ENCODE results near the gene PPP1R2.

PPP1R2 gene

GRCh38 chr3:195565716-195566115 lies 22.6 kb upstream of the PPP1R2 start:
- DNase-seq: no peak

GRCh38 chr3:195563317-195563716 lies 20.2 kb upstream of the PPP1R2 start:
- DNase-seq: no peak

DNA sequence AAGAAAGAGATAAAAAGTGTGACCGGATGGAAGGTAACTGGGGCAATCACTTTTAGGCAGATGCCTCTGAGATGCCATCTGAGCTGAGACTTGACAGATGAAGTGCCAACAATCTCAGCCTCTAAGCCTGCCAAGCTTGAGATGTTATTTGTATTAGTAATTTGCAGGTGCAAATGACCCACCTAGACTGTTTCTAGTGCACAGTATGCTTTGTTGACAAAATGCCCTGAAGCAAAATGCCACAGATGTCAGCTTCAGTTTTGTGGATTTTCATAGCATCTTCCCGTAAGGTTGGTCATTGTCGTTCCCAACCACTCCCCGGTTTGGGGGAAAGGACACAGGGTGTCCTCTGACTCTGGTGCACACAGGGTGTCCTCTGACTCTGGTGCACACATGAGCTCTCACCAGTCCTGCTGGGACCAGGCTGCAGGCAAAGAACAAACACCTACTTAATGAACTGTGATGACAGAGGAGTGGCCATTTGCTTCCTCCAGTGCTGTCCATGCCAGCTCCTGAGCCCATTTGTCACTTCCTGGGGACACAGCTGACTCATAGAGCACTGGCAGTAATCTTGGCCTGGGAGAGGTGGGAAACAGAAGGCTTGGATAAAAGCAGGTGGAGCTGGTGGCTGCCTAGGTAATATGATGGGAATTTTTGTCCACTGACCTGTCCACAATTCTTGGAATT lies 16.7 kb upstream of the PPP1R2 start:
- DNase-seq: no peak

- peak; percentile 35 to 46 for DNase-seq
These were observed 15.5 kb upstream of the PPP1R2 start for GRCh38 chr3:195558602-195559001.

- DNase-seq: no peak
These were observed 14.2 kb upstream of the PPP1R2 start for GRCh38 chr3:195557322-195557721.

DNA sequence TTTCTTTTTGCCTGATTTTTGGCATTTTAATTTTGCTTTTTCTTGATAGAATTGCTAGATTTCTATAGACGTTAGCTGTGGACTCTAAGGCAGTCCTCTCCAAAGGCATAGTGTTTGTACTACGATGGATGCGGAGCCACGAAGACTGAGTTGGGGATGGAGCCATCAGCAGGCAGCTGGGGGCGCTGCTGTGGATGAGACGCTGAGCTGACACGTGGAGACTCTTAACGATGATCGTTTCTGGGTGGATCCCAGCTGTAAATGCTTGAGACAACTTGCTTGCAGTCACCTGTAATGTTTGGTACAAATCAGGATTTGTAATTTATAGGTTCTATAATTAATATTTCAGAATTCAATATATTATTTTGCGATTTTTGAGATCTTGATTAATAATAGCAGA lies 13.3 kb upstream of the PPP1R2 start:
- no peak for DNase-seq

- no peak for DNase-seq
These were observed 12.0 kb upstream of the PPP1R2 start for GRCh38 chr3:195555110-195555509.

- no peak for DNase-seq
These were observed 11.3 kb upstream of the PPP1R2 start for GRCh38 chr3:195554458-195554857.

GRCh38 chr3:195553268-195553667 lies 10.1 kb upstream of the PPP1R2 start:
- no peak for DNase-seq

DNA sequence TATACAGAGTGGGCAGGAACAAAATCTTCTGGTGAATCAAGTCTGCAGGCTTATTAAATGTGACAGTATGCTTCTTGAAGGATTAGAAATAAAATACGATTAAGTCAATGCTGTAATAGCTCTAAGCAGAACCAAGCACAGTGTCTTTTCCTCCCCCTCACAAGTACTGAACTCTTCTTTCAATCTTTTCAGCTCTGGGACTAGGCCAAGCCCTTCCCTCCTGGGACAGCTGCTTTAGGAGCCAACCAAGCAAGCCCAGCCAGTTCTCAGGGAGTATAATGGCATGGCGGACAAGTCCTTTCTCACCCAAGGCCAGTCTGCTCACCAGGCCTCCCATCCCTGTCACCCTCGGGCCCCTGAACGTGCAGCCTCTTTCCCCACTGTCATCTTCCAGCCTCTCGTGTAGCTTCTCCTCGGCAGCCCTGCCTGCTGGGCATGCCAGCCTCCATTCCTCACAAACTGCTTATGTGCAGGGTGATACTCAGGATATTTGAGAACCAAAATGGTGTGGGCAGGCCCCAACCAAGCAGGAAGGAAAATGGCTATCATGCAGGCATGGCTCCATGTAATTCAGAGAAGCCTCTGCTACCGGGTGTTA lies 8.4 kb upstream of the PPP1R2 start:
- DNase-seq: no peak

DNA sequence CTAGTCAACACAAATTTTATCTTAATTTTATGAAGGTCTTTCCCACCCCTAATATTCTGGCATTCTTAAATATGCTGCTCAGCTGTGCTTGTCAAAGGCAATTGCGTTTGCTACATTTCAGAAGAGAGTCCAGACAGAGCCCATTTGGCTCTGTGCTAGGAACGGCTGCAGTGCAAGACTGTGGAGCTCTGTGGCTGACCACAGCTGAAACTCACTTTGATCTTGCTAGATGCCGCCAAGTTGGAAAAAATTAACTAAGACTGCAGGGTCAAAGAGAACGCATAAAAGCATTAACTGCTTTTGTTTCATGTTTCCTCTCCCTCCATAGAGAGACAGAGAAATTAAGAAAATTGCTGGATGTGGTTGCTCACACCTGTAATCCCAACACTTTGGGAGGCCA lies 7.6 kb upstream of the PPP1R2 start:
- DNase-seq: no peak

- no peak for DNase-seq
These were observed 6.9 kb upstream of the PPP1R2 start for GRCh38 chr3:195549931-195550519.

- DNase-seq: no peak
These were observed 5.9 kb upstream of the PPP1R2 start for GRCh38 chr3:195548987-195549386.

- DNase-seq: no peak
These were observed 5.4 kb upstream of the PPP1R2 start for GRCh38 chr3:195548501-195548900.

- no peak for DNase-seq
These were observed 4.9 kb upstream of the PPP1R2 start for GRCh38 chr3:195548006-195548405.

DNA sequence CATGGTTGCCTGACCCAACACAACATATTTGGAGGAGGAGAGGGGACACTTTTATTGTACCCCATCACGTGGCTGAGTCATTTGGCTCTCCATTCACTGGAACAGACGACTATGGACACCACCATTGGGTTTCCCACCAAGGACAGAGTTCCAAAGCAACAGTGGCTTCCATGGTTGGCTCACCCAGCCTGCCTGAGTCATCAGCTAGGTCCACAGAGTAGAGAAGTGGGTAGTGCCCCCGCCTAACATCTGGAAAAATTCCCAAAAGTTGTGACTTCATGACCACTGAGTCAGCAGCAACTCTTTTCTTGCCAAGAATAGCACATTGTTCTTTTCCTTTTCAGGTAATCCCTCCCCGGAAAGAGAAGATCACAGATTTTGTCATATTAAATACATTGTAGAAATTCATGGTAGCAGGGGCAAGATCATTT lies 3.0 kb upstream of the PPP1R2 start:
- no peak for DNase-seq

DNA sequence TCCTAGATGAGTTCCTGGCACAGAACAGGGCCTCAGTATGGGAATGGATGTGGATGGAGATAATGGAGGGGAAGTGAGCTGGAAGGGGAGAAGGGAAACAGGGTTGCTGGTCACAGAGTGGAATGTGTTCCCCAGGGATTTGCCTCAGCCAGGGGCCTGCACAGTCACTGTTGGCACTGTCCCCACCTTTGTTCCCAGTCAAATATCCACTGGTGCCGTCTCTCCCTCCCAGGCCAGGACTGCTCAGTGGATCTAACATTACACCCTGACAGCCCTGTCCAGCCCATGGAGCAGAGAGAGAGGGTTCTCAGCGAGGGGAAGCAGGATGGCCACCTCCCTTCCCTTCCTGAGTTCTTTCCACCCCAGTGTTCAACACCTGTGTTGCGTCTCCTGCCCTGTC lies 1.5 kb upstream of the PPP1R2 start:
- no peak for DNase-seq

DNA sequence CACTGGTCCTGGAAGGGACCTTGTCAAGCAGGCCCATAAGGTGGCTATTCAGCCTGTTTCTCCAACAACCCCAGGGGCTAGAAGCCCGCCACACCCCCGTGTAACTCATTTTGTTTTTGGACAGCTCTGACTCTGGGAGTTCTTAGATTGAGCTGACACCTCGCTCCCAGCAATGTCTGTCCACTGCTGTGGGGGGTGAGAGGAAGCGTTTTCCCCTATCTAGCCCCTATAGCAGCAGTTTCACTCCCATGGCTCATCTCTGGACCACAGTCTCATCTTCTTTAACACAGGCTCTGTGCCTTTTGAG lies 1.1 kb upstream of the PPP1R2 start:
- DNase-seq: no peak

DNA sequence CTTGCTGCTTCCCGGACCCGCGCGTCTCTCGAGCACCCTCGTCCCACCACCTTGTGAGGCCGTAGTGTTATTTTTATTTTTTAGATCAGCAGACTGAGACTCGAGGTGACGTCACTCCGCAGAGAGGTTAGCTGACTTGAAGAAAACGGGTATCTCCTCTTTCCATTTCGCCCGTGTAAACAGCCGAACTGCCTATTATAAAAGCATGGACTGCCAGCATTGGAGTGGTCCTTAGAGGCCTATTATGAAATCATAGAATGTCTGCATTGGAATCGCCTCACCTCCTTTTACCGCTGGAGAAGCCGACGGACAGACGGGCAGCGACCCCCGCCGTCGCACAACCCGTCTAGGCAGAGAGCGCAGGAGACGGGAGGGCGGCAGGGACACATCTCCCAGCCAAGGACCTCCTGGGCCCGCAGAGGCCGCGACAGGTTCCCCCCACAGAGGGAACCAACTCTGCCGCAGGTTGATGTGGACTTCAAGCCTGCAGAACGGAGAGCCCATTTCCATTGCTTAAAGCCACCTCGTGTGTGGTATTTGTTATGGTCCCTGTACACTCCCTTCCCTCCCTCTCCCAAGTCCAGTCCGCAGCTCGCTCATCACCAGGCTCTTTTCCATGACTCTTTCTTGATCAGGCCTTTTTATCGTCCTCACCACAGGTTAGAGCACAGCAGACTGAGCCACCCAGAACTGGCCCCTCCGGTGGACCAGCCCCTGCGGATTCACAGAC lies 540 bp upstream of the PPP1R2 start:
- DNase-seq: peak in 1 of 2 experiments; percentile 77

DNA sequence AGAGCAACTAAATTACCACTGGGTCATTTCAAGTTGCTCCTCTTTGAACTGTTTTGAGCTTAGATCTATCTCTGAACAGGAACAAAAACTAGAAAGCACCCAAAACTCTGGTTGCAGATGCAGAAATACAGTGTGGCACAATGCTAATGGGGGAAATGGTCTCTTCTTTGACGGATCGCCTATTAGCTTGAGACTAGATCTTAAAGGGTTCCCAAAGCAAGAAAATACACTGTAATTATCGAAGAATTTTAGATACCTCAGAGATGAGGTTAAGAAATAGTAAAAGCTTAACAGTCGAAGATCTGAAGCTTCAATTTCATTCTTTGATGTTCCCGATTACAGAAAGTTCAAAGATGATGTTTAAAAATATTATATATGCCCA lies 818 bp downstream of the PPP1R2 start:
- peak; percentile 31 to 38 for DNase-seq

DNA sequence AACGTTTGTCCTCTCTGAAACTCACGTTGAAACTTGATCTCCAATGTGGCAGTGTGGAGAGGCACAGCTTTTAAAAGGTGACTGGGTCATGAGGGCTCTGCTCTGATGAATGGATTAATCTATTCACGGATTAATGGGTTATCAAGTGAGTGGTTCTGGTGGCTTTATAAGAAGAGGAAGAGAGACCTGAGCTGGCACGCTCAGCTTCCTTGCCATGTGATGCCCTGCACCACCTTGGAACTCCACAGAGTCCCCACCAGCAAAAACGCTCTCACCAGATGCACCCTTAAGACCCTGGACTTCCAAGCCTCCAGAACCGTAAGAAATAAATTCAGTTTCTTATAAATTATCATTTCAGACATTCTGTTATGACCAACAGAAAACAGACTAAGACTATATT lies 2.6 kb downstream of the PPP1R2 start:
- no peak for DNase-seq

- no peak for DNase-seq
These were observed 3.1 kb downstream of the PPP1R2 start for GRCh38 chr3:195540027-195540426.

DNA sequence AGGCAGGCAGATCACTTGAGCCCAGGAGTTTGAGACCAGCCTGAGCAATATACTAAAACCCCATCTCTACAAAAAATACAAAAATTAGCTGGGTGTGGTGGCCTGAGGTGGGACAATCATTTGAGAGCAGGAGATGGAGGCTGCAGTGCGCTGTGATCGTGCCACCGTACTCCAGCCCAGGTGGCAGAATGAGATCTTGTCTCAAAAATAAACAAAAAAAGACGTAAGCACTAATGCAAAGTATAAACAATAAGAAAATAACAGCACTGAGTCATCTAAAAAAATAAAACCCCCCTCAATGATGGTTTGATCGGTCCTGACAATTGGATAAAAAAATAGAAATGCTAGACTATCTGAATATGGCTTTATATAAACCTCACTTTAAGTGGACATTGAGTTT lies 3.6 kb downstream of the PPP1R2 start:
- no peak for DNase-seq

- no peak for DNase-seq
These were observed 5.1 kb downstream of the PPP1R2 start for GRCh38 chr3:195537995-195538394.
